Stomach (tissue), 4 donors: ENCODE measurements around the gene RTCA.

ENCODE experiments used
- POLR2A ChIP-seq, 4 donors: fragments of 450-650 bp; IDR thresholded peaks; one replicate each; pipeline ENCODE4 v1.6.1; 2016; ENCODE audit warnings: antibody characterized with exemption in 4 of 4, control low read depth in 2 of 4, mild to moderate bottlenecking in 1 of 4, moderate library complexity in 1 of 4
- POLR2AphosphoS5 ChIP-seq, 3 donors: sonication (generic); formaldehyde crosslinking; IDR thresholded peaks; one replicate each; pipeline ENCODE4 v1.6.1; 2016; ENCODE audit warnings: antibody characterized with exemption in 3 of 3
- TF ChIP-seq, protein P1 (sequence below), 7 experiments: fragments of 450-650 bp in 4 of 7; fragments of 200-600 bp in 3 of 7; sonication (generic) in 3 of 7; IDR thresholded peaks; one replicate each; pipeline ENCODE4 v1.5.1; 2016 to 2019; ENCODE audit warnings: antibody characterized with exemption in 7 of 7, control low read depth in 2 of 7, mild to moderate bottlenecking in 1 of 7

DNA sequence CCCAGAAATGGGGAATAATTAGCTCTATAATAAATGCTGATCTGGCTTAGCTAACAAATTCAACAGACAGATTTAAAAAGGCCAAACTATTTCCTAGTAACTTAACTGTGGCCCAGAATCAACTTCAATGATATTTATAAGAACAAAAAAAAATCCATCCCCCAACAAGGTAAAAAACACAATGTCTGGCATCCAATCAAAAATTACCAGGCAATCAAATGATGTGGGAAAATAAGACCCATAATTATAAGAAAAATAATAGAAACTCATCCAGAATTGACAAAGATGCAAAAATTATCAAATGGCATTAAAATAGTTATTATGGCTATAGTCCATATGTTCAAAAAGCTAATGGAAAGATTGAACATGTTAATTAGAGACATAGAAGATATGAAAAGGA is 43.8 kb downstream of the RTCA start:
- TF ChIP-seq POLR2AphosphoS5 (IDR thresholded peaks at IDR 0.05) (no peak), POLR2A (IDR thresholded peaks at IDR 0.05) (no peak)
- TF ChIP-seq, protein P1, sequence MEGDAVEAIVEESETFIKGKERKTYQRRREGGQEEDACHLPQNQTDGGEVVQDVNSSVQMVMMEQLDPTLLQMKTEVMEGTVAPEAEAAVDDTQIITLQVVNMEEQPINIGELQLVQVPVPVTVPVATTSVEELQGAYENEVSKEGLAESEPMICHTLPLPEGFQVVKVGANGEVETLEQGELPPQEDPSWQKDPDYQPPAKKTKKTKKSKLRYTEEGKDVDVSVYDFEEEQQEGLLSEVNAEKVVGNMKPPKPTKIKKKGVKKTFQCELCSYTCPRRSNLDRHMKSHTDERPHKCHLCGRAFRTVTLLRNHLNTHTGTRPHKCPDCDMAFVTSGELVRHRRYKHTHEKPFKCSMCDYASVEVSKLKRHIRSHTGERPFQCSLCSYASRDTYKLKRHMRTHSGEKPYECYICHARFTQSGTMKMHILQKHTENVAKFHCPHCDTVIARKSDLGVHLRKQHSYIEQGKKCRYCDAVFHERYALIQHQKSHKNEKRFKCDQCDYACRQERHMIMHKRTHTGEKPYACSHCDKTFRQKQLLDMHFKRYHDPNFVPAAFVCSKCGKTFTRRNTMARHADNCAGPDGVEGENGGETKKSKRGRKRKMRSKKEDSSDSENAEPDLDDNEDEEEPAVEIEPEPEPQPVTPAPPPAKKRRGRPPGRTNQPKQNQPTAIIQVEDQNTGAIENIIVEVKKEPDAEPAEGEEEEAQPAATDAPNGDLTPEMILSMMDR (IDR thresholded peaks at IDR 0.05), result no peak
